SK-N-SH treated with all-trans-retinoic acid at 6 μM for 48 hours (cell line): Measurements from ENCODE around the gene SPAG9.

ENCODE experiments used
- ARNTL ChIP-seq: fragments of 450-650 bp; formaldehyde crosslinking; IDR thresholded peaks from 2 replicates; pipeline ENCODE4 v1.5.0; 2020; ENCODE audit warnings: low read depth, mild to moderate bottlenecking, moderate library complexity, borderline replicate concordance
- CREB5 ChIP-seq: fragments of 250-450 bp; sonication (Bioruptor Pico); IDR thresholded peaks from 2 replicates; pipeline ENCODE4 v1.5.1; 2020; ENCODE audit warnings: low read depth, mild to moderate bottlenecking, moderate library complexity
- CSRNP3 ChIP-seq: fragments of 250-450 bp; sonication (Bioruptor Pico); IDR thresholded peaks from 2 replicates; pipeline ENCODE4 v1.5.1; 2021; ENCODE audit warnings: mild to moderate bottlenecking, moderate library complexity
- GLIS3 ChIP-seq: fragments of 250-450 bp; sonication (Bioruptor Pico); IDR thresholded peaks from 2 replicates; pipeline ENCODE4 v1.5.0; 2020; ENCODE audit warnings: mild to moderate bottlenecking, moderate library complexity
- OSR1 ChIP-seq: fragments of 250-450 bp; sonication (Bioruptor Pico); IDR thresholded peaks from 2 replicates; pipeline ENCODE4 v1.8.0; 2022; ENCODE audit warnings: moderate library complexity, mild to moderate bottlenecking, inconsistent platforms
- PATZ1 ChIP-seq: fragments of 250-450 bp; sonication (Bioruptor Pico); IDR thresholded peaks from 2 replicates; pipeline ENCODE4 v1.8.0; 2020; ENCODE audit warnings: mild to moderate bottlenecking, moderate library complexity, borderline replicate concordance
- POU6F1 ChIP-seq: fragments of 250-450 bp; sonication (Bioruptor Pico); IDR thresholded peaks from 2 replicates; pipeline ENCODE4 v1.8.0; 2021; ENCODE audit warnings: low read depth, mild to moderate bottlenecking, moderate library complexity, borderline replicate concordance
- PPARA ChIP-seq: fragments of 250-450 bp; sonication (Bioruptor Pico); IDR thresholded peaks from 2 replicates; pipeline ENCODE4 v1.5.0; 2020; ENCODE audit warnings: mild to moderate bottlenecking, borderline replicate concordance
- RARB ChIP-seq: fragments of 250-450 bp; sonication (Bioruptor Pico); IDR thresholded peaks from 2 replicates; pipeline ENCODE4 v1.8.0; 2021; ENCODE audit warnings: mild to moderate bottlenecking, moderate library complexity
- TOX ChIP-seq: fragments of 250-450 bp; sonication (Bioruptor Pico); IDR thresholded peaks from 2 replicates; pipeline ENCODE4 v1.8.0; 2021; ENCODE audit warnings: mild to moderate bottlenecking, moderate library complexity, borderline replicate concordance
- ZC3H10 ChIP-seq: fragments of 250-450 bp; sonication (Bioruptor Pico); IDR thresholded peaks from 2 replicates; pipeline ENCODE4 v1.5.1; 2021; ENCODE audit warnings: mild to moderate bottlenecking, moderate library complexity
- ZFP3 ChIP-seq: fragments of 250-450 bp; sonication (Bioruptor Pico); IDR thresholded peaks from 2 replicates; pipeline ENCODE4 v1.5.0; 2020; ENCODE audit warnings: mild to moderate bottlenecking, moderate library complexity
- ZFP30 ChIP-seq: fragments of 450-650 bp; formaldehyde crosslinking; IDR thresholded peaks from 2 replicates; pipeline ENCODE4 v1.5.0; 2022; ENCODE audit warnings: mild to moderate bottlenecking, moderate library complexity

- no peak for TF ChIP-seq PATZ1 (CRISPR knock-in tag)
- no peak for TF ChIP-seq ZC3H10 (CRISPR knock-in tag)
- no peak for TF ChIP-seq TOX (CRISPR knock-in tag)
- no peak for TF ChIP-seq PPARA (CRISPR knock-in tag)
- no peak for TF ChIP-seq POU6F1 (CRISPR knock-in tag)
- TF ChIP-seq CREB5: no peak
- TF ChIP-seq RARB (CRISPR knock-in tag): no peak
- no peak for TF ChIP-seq ZFP30 (CRISPR knock-in tag)
- no peak for TF ChIP-seq CSRNP3
- TF ChIP-seq OSR1 (CRISPR knock-in tag): no peak
- TF ChIP-seq ARNTL (CRISPR knock-in tag): no peak
- no peak for TF ChIP-seq ZFP3 (CRISPR knock-in tag)
- no peak for TF ChIP-seq GLIS3 (CRISPR knock-in tag)
Observed at GRCh38 chr17:51115179-51115578, 5.5 kb downstream of the SPAG9 start.
